Esophagus squamous epithelium (tissue), 5 donors: Measurements from ENCODE around the gene LRRC15. TPM values are rescaled to one million over a fixed set of nuclear protein-coding genes. Genes with fewer than 3 reads are reported as not detected.

Experiments used
- DNase-seq: peaks from one replicate; lab custom pipeline; 2025; lab: John Stamatoyannopoulos, UW
- H3K27ac ChIP-seq, 4 donors: fragments of 200-600 bp; sonication (generic); one replicate each; pipeline ENCODE4 v1.5.1; 2016 to 2019; ENCODE audit warnings: mild to moderate bottlenecking in 1 of 4
- H3K27me3 ChIP-seq, 4 donors: fragments of 200-600 bp; sonication (generic); 1 replicate in 3 of 4; 2 replicates in 1 of 4; pipeline versions ENCODE4 v1.5.1 to v1.6.0; 2017 to 2021; ENCODE audit warnings: antibody characterized with exemption in 1 of 4
- H3K36me3 ChIP-seq, 3 donors: fragments of 200-600 bp; sonication (generic); one replicate each; pipeline ENCODE4 v1.5.1; 2016 to 2019
- H3K4me1 ChIP-seq, 3 donors: fragments of 200-600 bp; sonication (generic); one replicate each; pipeline ENCODE4 v1.5.1; 2017 to 2019
- H3K4me3 ChIP-seq, 4 donors: fragments of 200-600 bp; sonication (generic); 1 replicate in 3 of 4; 2 replicates in 1 of 4; pipeline ENCODE4 v1.5.1; 2016 to 2019; ENCODE audit warnings: mild to moderate bottlenecking in 2 of 4, moderate library complexity in 1 of 4
- H3K9me3 ChIP-seq, 3 donors: fragments of 200-600 bp; sonication (generic); one replicate each; pipeline ENCODE4 v1.5.1; 2016 to 2019
- CTCF ChIP-seq, 6 experiments: fragments of 450-650 bp in 4 of 6; fragments of 200-600 bp in 2 of 6; sonication (generic) in 2 of 6; IDR thresholded peaks; one replicate each; pipeline ENCODE4 v1.5.1; 2016 to 2019; ENCODE audit warnings: antibody characterized with exemption in 6 of 6, mild to moderate bottlenecking in 4 of 6, moderate library complexity in 4 of 6
- POLR2A ChIP-seq, 4 donors: fragments of 450-650 bp; IDR thresholded peaks; one replicate each; pipeline ENCODE4 v1.6.1; 2017; ENCODE audit warnings: antibody characterized with exemption in 4 of 4, mild to moderate bottlenecking in 4 of 4, moderate library complexity in 3 of 4
- WGBS, 2 donors: methylation state at CpG; one replicate each; pipeline ENCODE4 v1.1.5; 2018; 5-methylcytosine and 5-hydroxymethylcytosine counted together
- intact Hi-C: fragments of 100-400 bp; cut with DNase I; formaldehyde crosslinking; loops from one replicate; pipeline ENCODE4 v1.15.0; 2022
- total RNA-seq, 4 donors: library from RNA; depleted of rRNA; stranded (reverse); fragments of >200 nt; gene quantifications; one replicate each; pipeline ENCODE4 v1.1.0, GENCODE V29; 2016
- donor health status: DM: yes; HTN: yes; CAD: no.

The LRRC15 gene
- total RNA-seq, 4 donors from 2014 or later = 0.38 TPM; not detected in 3

- no peaks in the 10 kb centered on the region for H3K36me3 ChIP-seq
- intact Hi-C loops = no loop called here
- H3K4me3 ChIP-seq = no peak overlapping the region
- no peaks in the 10 kb centered on the region for H3K4me1 ChIP-seq
- H3K9me3 ChIP-seq = peaks cover 0 to 10% (median 0%) of the 10 kb centered on the region in 3 donors
- no peak overlapping the region for H3K27ac ChIP-seq
- no peak for DNase-seq
- 92 to 100% methylated on average over 4 to 5 of the region's 6 CpGs for WGBS, 2 donors
- peaks cover 0 to 43% (median 0%) of the 10 kb centered on the region in 4 donors for H3K27me3 ChIP-seq
- no peak for TF ChIP-seq POLR2A (IDR thresholded peaks at IDR 0.05)
- TF ChIP-seq CTCF (IDR thresholded peaks at IDR 0.05) = no peak
Measured at GRCh38 chr3:194387276-194387675, 17.7 kb upstream of the LRRC15 start.

- H3K4me1 ChIP-seq = no peaks in the 10 kb centered on the region
- H3K9me3 ChIP-seq = peaks cover 0 to 10% (median 0%) of the 10 kb centered on the region in 3 donors
- H3K36me3 ChIP-seq = no peaks in the 10 kb centered on the region
- TF ChIP-seq POLR2A (IDR thresholded peaks at IDR 0.05) (no peak), CTCF (IDR thresholded peaks at IDR 0.05) (no peak)
- intact Hi-C loops = no loop called here
- no peak overlapping the region for H3K27ac ChIP-seq
- 27 to 34% methylated on average over 7 of the region's 7 CpGs for WGBS, 2 donors
- H3K27me3 ChIP-seq = peaks cover 0 to 42% (median 0%) of the 10 kb centered on the region in 4 donors
- DNase-seq = no peak
- H3K4me3 ChIP-seq = no peak overlapping the region
Measured at GRCh38 chr3:194386648-194387047, 17.1 kb upstream of the LRRC15 start.

GRCh38 chr3:194386066-194386465 is 16.5 kb upstream of the LRRC15 start:
- peaks cover 0 to 4% (median 0%) of the 10 kb centered on the region in 3 donors for H3K9me3 ChIP-seq
- H3K27ac ChIP-seq = no peak overlapping the region
- no peak overlapping the region for H3K4me3 ChIP-seq
- TF ChIP-seq CTCF (IDR thresholded peaks at IDR 0.05) = no peak
- no peak for TF ChIP-seq POLR2A (IDR thresholded peaks at IDR 0.05)
- no peaks in the 10 kb centered on the region for H3K4me1 ChIP-seq
- no peak for DNase-seq
- 77 to 84% methylated on average over 15 of the region's 15 CpGs for WGBS, 2 donors
- H3K36me3 ChIP-seq = no peaks in the 10 kb centered on the region
- peaks cover 0 to 48% (median 0%) of the 10 kb centered on the region in 4 donors for H3K27me3 ChIP-seq
- intact Hi-C loops = no loop called here

GRCh38 chr3:194384569-194385001 is 15.0 kb upstream of the LRRC15 start:
- Histone ChIP-seq H3K27ac (no peak overlapping the region), H3K9me3 (no peaks in the 10 kb centered on the region), H3K4me1 (no peaks in the 10 kb centered on the region), H3K36me3 (no peaks in the 10 kb centered on the region), H3K4me3 (no peak overlapping the region), H3K27me3 (peaks cover 0 to 53% (median 0%) of the 10 kb centered on the region in 4 donors)
- 77 to 80% methylated on average over 5 to 11 of the region's 12 CpGs for WGBS, 2 donors
- TF ChIP-seq POLR2A (IDR thresholded peaks at IDR 0.05) (no peak), CTCF (IDR thresholded peaks at IDR 0.05) (no peak)
- DNase-seq = no peak
- intact Hi-C loops = no loop called here

- no peak overlapping the region for H3K27ac ChIP-seq
- H3K9me3 ChIP-seq = no peaks in the 10 kb centered on the region
- intact Hi-C loops = no loop called here
- H3K4me3 ChIP-seq = no peak overlapping the region
- WGBS, 2 donors = 76 to 78% methylated on average over 5 of the region's 6 CpGs
- peaks cover 0 to 53% (median 0%) of the 10 kb centered on the region in 4 donors for H3K27me3 ChIP-seq
- no peak for DNase-seq
- TF ChIP-seq POLR2A (IDR thresholded peaks at IDR 0.05) (no peak), CTCF (IDR thresholded peaks at IDR 0.05) (no peak)
- H3K4me1 ChIP-seq = no peaks in the 10 kb centered on the region
- no peaks in the 10 kb centered on the region for H3K36me3 ChIP-seq
Measured at GRCh38 chr3:194384156-194384555, 14.6 kb upstream of the LRRC15 start.
